COLO668 (cell line): ENCODE data around the gene SERPINB10.
"Not testable (repeated sequence)": the region's sequence is repeated elsewhere in the genome, so short reads cannot be mapped to it uniquely, and the experiment has no call there.

Source experiments
- DNase-seq: peaks from one replicate; lab custom pipeline; 2025; ENCODE audit not compliant: unreplicated experiment; lab: John Stamatoyannopoulos, UW

Gene SERPINB10

GRCh38 chr18:63890950-63891304 is 16.8 kb upstream of the SERPINB10 start:
- DNase-seq, result no peak

- DNase-seq, result no peak
Measured at GRCh38 chr18:63892566-63892965, 15.2 kb upstream of the SERPINB10 start.

- DNase-seq, result no peak
Measured at GRCh38 chr18:63894106-63894772, 13.5 kb upstream of the SERPINB10 start.

- no peak for DNase-seq
Measured at GRCh38 chr18:63895190-63895589, 12.6 kb upstream of the SERPINB10 start.

DNA sequence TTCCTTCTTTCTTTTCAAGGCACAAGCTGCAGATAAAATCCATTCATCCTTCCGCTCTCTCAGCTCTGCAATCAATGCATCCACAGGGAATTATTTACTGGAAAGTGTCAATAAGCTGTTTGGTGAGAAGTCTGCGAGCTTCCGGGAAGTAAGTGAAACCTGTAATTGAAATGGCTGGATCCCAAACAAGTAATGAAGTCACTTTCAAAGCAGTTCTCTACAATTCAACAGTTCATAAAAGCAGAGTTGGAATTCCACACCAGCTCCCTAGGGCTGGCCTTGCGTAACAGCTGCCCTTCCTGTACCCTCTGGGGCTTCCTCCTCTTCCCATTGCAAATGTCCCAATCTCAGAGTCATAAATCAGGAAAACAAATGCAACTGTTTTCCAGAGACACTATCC is 10.7 kb upstream of the SERPINB10 start:
- no peak for DNase-seq

DNA sequence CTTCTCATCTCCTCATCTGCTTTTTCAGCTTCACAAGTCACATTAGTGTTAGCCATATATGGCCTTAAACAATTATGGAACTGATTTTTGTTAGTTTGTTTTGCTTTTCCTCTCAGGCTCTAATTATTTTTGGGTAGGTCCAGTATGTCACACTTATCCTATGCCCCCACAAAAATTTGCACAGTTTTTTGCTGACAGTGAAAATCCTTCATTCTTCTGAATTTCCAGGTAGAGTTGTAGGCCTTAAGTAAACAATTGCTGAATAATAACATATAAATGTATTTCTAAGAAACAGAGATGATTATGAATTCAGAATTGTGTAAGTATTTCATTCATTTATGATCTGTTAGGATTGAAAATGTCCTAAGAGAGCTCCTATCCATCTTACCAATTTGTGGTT is 8.6 kb upstream of the SERPINB10 start:
- DNase-seq, result no peak

- DNase-seq, result no peak
Measured at GRCh38 chr18:63903851-63904570, 3.7 kb upstream of the SERPINB10 start.

- no peak for DNase-seq
Measured at GRCh38 chr18:63904694-63905093, 3.1 kb upstream of the SERPINB10 start.

DNA sequence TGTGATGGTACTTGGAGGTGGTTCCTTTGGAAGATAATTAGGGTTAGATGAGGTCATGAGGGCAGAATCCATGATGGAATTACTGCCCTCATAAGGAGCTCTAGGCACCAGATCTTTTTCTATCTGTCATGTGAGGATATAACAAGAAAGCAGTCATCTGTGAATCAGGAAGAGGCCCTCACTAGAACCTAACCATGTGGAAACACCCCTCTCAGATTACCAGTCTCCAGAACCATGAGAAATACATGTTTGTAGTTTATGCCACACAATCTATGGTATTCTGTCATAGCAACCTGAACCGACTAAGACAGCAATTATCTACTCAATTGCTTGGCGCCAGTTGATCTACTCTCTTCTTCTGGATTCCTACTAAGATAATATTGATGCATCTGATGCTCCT is 2.4 kb upstream of the SERPINB10 start:
- no peak for DNase-seq

DNA sequence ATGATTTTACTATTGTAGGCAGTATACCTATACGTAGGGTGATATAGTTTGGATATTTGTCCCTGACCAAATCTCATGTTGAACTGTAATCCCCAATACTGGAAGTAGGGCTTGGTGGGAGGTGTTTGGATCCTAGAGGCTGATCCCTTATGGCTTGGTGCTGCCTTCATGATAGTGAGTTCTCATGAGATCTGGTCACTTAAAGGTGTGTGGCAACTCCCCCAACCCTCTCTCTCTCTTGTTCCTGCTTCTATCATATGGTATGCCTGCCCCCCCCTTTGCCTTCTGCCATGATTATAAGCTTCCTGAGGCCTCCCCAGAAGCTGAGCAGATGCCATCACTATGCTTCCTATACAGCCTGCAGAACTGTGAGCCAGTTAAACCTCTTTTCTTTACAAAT is 1.7 kb upstream of the SERPINB10 start:
- no peak for DNase-seq

DNA sequence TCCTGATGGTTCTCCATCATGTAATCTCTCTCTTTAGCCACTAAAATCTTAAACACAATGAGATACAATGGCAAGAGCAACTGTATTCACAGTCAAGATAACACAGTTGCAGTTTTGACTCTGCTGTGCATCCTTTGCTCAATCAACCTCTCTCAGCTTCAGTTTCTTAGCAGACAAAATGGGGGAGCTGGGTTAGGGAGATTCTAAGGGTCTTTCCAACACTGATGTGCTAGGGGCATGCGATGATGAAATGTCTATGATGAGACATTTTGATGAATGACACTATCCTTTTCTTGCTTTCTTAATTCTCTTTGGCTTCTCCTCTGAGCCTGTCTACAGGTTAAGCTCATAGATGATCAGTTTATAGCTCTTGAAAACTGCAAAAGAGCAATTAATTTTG is 1.1 kb downstream of the SERPINB10 start:
- no peak for DNase-seq

GRCh38 chr18:63909870-63910269 is 2.1 kb downstream of the SERPINB10 start:
- DNase-seq, result no peak

DNA sequence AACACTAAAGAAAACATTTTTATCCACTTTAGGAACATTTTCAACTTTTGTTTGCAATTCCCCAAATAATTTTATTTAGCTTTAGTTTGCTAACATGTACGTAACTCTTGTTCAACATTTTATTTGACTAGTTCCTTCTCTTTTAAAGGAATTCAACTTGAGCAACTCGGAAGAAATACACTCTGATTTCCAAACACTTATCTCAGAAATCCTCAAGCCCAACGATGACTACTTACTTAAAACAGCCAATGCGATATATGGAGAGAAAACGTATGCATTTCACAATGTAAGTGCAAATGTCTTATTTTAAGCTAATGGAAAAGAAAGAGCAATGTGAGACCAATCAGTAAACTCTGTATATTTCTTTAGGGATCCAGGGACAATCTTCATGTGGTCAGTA is 10.1 kb downstream of the SERPINB10 start:
- no peak for DNase-seq

DNA sequence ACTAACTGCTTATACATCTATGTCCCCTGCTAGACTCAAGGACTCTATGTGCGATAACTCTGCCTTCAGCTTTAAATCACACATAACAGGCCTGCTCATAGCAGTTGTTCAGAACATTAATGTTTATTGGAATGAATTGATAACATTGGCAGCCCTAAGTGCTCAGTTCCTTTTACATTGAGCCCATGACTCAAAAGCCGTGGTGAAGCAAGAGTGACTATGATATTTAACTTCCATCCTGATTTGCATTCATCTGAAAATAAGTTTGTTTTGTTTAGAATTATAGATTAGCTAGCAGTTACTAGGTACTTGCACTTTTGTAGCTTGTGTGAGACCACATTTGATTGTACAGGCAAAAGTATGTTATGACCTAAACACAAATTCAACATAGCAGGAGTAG is 14.3 kb downstream of the SERPINB10 start:
- no peak for DNase-seq

GRCh38 chr18:63924551-63924950 is 16.8 kb downstream of the SERPINB10 start:
- no peak for DNase-seq

GRCh38 chr18:63928331-63928730 is 20.6 kb downstream of the SERPINB10 start:
- no peak for DNase-seq

DNA sequence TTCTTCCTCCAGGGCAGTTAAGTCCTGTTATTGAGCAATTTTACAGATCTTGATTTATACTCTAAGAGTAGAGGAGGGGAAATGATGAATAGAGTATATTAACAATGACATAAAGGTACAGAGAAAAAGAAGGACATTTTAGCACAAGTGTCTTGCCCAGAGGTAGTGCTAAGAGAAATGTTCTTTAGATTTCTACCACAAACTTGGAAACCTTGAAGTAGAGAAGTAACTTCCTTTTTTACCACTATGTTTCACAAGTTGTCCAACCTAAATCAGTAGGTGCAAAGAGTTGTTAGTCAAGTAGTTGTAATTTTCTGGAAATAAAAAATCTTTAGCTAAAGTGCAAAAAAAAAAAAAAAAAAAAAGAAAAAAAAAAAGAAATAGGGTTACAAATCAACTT is 21.6 kb downstream of the SERPINB10 start:
- DNase-seq, result not testable (repeated sequence)

DNA sequence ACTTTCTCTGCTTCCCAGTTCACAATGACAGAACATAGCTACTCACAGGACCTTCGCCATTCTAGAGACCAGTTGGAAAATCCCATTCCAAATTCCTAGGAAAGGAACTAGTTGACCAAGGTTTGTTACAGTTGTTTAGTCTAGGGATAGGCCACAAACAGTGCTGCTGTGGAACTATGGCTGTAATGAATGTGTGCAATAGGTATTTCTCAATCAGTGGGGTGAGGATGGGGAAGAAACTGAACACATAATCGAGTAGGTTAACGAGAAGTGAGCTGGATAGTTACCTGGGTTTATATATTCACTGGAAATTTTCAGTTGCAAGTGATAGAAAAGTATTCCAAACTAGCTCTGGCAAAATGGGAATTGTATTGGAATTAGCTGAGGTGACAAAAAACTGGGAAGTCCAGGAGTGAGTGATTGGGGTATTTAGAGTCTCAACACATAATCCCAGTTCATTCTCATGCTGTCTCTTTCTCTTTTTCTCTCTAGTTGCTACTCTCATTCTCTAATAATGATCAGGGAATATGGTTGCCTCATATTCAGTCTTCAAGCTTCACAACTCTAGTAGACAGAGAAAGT is 23.1 kb downstream of the SERPINB10 start:
- DNase-seq, result no peak

- DNase-seq, result peak; percentile 93
Measured at GRCh38 chr18:63936156-63936931, 28.6 kb downstream of the SERPINB10 start.

- no peak for DNase-seq
Measured at GRCh38 chr18:63936932-63937393, 29.2 kb downstream of the SERPINB10 start.

DNA sequence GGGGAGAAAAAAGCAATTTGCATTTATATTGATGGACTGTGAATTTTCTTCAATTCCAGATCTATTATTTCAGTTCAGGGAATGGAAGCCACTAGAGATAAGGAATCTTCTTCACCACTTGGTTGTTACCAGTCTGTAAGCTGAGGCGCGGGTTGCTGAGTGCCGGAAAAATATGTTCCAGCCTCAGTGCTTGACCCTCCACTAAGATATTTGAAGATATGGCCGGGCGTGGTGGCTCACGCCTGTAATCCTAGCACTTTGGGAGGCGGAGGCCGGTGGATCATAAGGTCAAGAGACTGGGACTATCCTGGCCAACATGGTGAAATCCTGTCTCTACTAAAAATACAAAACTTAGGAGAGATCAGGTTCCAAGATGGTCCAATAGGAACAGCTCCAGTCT is 32.2 kb downstream of the SERPINB10 start:
- no peak for DNase-seq
